ENCODE measurements around the gene DFFA. TPM values are rescaled to one million over a fixed set of nuclear protein-coding genes. Genes with fewer than 3 reads are reported as not detected.

Gene DFFA
- total RNA-seq, 1 experiment from 2014 or later, result 94.1 TPM

DNA sequence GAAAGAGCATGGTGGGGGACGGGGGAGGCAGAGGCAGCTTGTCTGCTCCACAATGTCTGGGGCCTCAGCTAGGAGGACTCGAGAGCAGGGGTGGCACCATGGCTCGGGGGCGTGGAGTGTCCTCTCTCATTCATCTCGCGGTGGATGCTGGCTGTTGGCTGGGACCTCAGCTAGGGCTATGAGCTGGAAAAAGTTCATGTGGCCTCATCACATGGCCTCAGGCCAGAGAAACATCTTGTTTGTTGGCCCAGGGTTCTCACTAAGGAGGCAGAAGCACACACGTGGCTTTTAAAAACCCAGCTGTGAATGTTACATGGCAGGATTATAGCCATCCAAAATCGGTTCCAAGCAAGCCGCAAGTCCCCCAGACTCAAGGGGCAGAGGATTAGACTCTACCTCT lies 48.3 kb downstream of the DFFA start:
- Histone ChIP-seq H4K91ac (ENCODE audit: insufficient read length, low read depth, low read length) (no peak overlapping the region), H2BK5ac (ENCODE audit: insufficient read length, low read length) (no peak overlapping the region), H3K14ac (ENCODE audit: insufficient read depth, low read length) (no peak overlapping the region), H2BK20ac (ENCODE audit: low read depth, low read length, poor library complexity, severe bottlenecking) (no peak overlapping the region), H3K4me2 (ENCODE audit: insufficient read depth, insufficient read length, low read length) (no peak overlapping the region), H3T11ph (ENCODE audit: low read length) (no peak overlapping the region), H3K4me1 (ENCODE audit: insufficient read depth, low read length) (no peaks in the 10 kb centered on the region; the same call in 1 of the 2 replicates), H4K5ac (ENCODE audit: insufficient read length, low read depth, low read length) (no peak overlapping the region), H4K8ac (replicated peaks; ENCODE audit: insufficient read length, low read depth, low read length) (no peak overlapping the region), H3K9me3 (ENCODE audit: control insufficient read depth, low read depth, low read length) (no peaks in the 10 kb centered on the region), H2AFZ (ENCODE audit: low read length) (no peak overlapping the region), H3K4ac (ENCODE audit: low read depth, low read length) (no peak overlapping the region), H2BK120ac (ENCODE audit: low read depth, low read length, poor library complexity, severe bottlenecking) (no peak overlapping the region), H3K23me2 (ENCODE audit: insufficient read length, low read depth, low read length, poor library complexity, severe bottlenecking) (no peaks in the 10 kb centered on the region), H2BK12ac (ENCODE audit: insufficient read length, low read depth, low read length) (no peak overlapping the region), H3K79me2 (ENCODE audit: insufficient read depth, low read length) (no peaks in the 10 kb centered on the region), H3K27me3 (ENCODE audit: insufficient read depth, low read length) (no peaks in the 10 kb centered on the region), H4K20me1 (ENCODE audit: control insufficient read depth, insufficient read depth, insufficient read length) (no peaks in the 10 kb centered on the region), H3K79me1 (ENCODE audit: insufficient read depth, low read depth, low read length, poor library complexity, severe bottlenecking) (no peaks in the 10 kb centered on the region), H2AK5ac (ENCODE audit: insufficient read length, low read length) (no peak overlapping the region), H3K27ac (ENCODE audit: insufficient read length, low read depth, low read length) (no peak overlapping the region), H3K9ac (ENCODE audit: extremely low read depth, insufficient read length, low read length) (no peak overlapping the region), H3K18ac (ENCODE audit: insufficient read length, low read depth, low read length) (no peak overlapping the region), H3K23ac (ENCODE audit: insufficient read length, low read depth, low read length) (no peak overlapping the region), H3K56ac (ENCODE audit: insufficient read length, low read depth, low read length) (no peak overlapping the region), H2BK15ac (ENCODE audit: low read depth, low read length) (no peak overlapping the region)
- Mint-ChIP-seq H3K9me3 (no peaks in the 10 kb centered on the region), H3K4me1 (peaks cover 7 to 8% of the 10 kb centered on the region in 2 experiments), H3K27ac (peak overlapping the region; percentile 27 to 58 (median 44); a peak in 5 of 7 replicates), H3K4me3 (no peak overlapping the region), H3K36me3 (ENCODE audit: insufficient read depth in 1 of 3, low read depth in 3 of 3) (peaks cover 15 to 40% (median 23%) of the 10 kb centered on the region in 3 experiments), H3K27me3 (ENCODE audit: low read depth) (no peaks in the 10 kb centered on the region)
- TF ChIP-seq, protein P1, sequence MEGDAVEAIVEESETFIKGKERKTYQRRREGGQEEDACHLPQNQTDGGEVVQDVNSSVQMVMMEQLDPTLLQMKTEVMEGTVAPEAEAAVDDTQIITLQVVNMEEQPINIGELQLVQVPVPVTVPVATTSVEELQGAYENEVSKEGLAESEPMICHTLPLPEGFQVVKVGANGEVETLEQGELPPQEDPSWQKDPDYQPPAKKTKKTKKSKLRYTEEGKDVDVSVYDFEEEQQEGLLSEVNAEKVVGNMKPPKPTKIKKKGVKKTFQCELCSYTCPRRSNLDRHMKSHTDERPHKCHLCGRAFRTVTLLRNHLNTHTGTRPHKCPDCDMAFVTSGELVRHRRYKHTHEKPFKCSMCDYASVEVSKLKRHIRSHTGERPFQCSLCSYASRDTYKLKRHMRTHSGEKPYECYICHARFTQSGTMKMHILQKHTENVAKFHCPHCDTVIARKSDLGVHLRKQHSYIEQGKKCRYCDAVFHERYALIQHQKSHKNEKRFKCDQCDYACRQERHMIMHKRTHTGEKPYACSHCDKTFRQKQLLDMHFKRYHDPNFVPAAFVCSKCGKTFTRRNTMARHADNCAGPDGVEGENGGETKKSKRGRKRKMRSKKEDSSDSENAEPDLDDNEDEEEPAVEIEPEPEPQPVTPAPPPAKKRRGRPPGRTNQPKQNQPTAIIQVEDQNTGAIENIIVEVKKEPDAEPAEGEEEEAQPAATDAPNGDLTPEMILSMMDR (conservative IDR thresholded peaks at IDR 0.05), result no peak
- no CpG with 5 or more reads among the region's 9 CpGs for WGBS (ENCODE audit: extremely low coverage, insufficient read length, low lambda C conversion rate)
- DNase-seq, result no peak
